Esophagus muscularis mucosa (tissue), 4 donors: ENCODE measurements around the gene GDF11.

Experiments used
- EP300 ChIP-seq: sonication (generic); formaldehyde crosslinking; IDR thresholded peaks from one replicate; pipeline ENCODE4 v1.6.1; 2017; ENCODE audit warnings: antibody characterized with exemption
- POLR2A ChIP-seq: fragments of 450-650 bp; IDR thresholded peaks from one replicate; pipeline ENCODE4 v1.6.1; 2017; ENCODE audit warnings: antibody characterized with exemption, moderate library complexity, mild to moderate bottlenecking, low read depth
- TF ChIP-seq, protein P1 (sequence below), 3 experiments: fragments of 200-600 bp in 2 of 3; fragments of 450-650 bp in 1 of 3; sonication (generic) in 2 of 3; IDR thresholded peaks; one replicate each; pipeline ENCODE4 v1.5.1; 2017 to 2019; ENCODE audit warnings: antibody characterized with exemption in 3 of 3, mild to moderate bottlenecking in 2 of 3, moderate library complexity in 1 of 3

DNA sequence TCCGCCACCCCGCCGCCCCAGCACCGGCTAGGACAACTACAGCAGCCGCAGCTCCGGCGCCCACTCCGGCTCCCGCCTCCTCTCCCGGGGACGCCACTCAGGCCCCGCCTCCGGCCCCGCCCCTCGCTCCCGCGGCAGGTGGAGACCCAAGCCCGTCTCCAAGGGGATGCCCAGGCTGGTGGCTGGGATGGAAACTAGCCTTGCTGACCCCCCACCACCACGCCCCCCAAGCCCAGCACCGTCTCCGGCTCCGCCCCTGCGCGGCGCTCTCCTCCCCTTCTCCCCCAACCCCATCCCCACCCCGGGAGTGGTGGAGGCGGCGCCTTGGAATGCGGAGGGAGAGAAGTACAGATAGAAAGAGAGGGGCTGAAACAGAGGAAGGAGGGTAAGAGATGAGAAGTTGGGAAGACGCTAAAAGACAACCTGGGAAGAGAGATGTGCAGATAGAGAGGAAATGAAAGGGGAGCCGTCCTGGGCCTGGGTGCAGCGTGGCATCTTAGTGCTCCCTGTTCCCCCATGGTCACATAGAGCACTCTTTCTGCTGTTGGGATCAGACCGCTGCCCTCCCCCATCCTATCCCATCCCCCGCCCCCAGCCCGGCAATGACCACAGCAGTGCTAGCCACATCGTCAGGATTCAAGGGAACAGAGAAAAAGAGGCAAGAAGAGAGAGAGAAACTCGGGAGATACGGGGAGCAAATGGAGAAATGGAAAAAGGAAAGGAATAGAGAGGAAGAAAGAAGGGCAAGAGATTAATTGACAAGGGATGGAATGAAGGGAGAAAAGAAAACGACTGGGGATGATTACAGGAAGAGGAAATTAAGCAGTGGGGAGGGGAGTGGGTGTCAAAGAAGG is 34.9 kb upstream of the GDF11 start, which contains the start of gene ITGA7:
- TF ChIP-seq, protein P1, sequence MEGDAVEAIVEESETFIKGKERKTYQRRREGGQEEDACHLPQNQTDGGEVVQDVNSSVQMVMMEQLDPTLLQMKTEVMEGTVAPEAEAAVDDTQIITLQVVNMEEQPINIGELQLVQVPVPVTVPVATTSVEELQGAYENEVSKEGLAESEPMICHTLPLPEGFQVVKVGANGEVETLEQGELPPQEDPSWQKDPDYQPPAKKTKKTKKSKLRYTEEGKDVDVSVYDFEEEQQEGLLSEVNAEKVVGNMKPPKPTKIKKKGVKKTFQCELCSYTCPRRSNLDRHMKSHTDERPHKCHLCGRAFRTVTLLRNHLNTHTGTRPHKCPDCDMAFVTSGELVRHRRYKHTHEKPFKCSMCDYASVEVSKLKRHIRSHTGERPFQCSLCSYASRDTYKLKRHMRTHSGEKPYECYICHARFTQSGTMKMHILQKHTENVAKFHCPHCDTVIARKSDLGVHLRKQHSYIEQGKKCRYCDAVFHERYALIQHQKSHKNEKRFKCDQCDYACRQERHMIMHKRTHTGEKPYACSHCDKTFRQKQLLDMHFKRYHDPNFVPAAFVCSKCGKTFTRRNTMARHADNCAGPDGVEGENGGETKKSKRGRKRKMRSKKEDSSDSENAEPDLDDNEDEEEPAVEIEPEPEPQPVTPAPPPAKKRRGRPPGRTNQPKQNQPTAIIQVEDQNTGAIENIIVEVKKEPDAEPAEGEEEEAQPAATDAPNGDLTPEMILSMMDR (IDR thresholded peaks at IDR 0.05), result no peak
- TF ChIP-seq POLR2A (no peak), EP300 (no peak)
